Kidney (tissue), 14 donors: ENCODE data around the gene TTC19. TPM values are rescaled to one million over a fixed set of nuclear protein-coding genes. Genes with fewer than 3 reads are reported as not detected.
"Not testable (repeated sequence)": the region's sequence is repeated elsewhere in the genome, so short reads cannot be mapped to it uniquely, and the experiment has no call there.

Experiments used
- DNase-seq, 5 donors: peaks; one replicate each; pipeline ENCODE4 v3.0.0-alpha.2; 2013 to 2020
- FAIRE-seq: peaks from 2 replicates; lab custom pipeline; 2012; peaks lifted over from hg19 to GRCh38; lab: Jason Lieb, UNC
- H3K27ac ChIP-seq, 2 donors: one replicate each; pipeline ENCODE4 v1.7.0; 2013; ENCODE audit warnings: low read depth in 2 of 2, low read length in 2 of 2, inconsistent platforms in 1 of 2
- H3K27me3 ChIP-seq: one replicate; pipeline ENCODE4 v1.7.1; 2013; ENCODE audit warnings: low read length, inconsistent platforms; ENCODE audit not compliant: control insufficient read depth, insufficient read depth
- H3K36me3 ChIP-seq, 3 donors: one replicate each; pipeline versions ENCODE4 v1.7.0 to v1.7.1; 2013; ENCODE audit warnings: low read length in 3 of 3, control low read depth in 1 of 3, inconsistent platforms in 1 of 3; ENCODE audit not compliant: insufficient read depth in 3 of 3, control insufficient read depth in 2 of 3
- H3K4me1 ChIP-seq, 3 donors: one replicate each; pipeline versions ENCODE4 v1.7.0 to v1.7.1; 2013; ENCODE audit warnings: low read length in 3 of 3, inconsistent platforms in 1 of 3, low read depth in 1 of 3; ENCODE audit not compliant: control insufficient read depth in 2 of 3, insufficient read depth in 2 of 3
- H3K4me3 ChIP-seq, 3 donors: one replicate each; pipeline versions ENCODE4 v1.7.0 to v1.8.1; 2013; ENCODE audit warnings: low read length in 3 of 3, control low read depth in 1 of 3, inconsistent platforms in 1 of 3
- H3K9ac ChIP-seq, 3 donors: one replicate each; pipeline versions ENCODE4 v1.7.0 to v1.7.1; 2013; ENCODE audit warnings: low read length in 3 of 3, control low read depth in 1 of 3, inconsistent platforms in 1 of 3
- H3K9me3 ChIP-seq, 3 donors: one replicate each; pipeline versions ENCODE4 v1.7.0 to v1.7.1; 2013; ENCODE audit warnings: low read length in 3 of 3, control low read depth in 1 of 3, inconsistent platforms in 1 of 3; ENCODE audit not compliant: control insufficient read depth in 2 of 3, insufficient read depth in 1 of 3
- intact Hi-C: fragments of 100-400 bp; cut with DNase I; formaldehyde crosslinking; loops from one replicate; pipeline ENCODE4 v1.11.1; 2022
- polyA plus RNA-seq: library from polyadenylated mRNA; stranded (reverse); fragments of 350-450 nt; fragmentation: Illumina TruSeq; extraction: RNeasy Lipid Tissue Mini Kit (QIAGEN cat#74804); gene quantifications from one replicate; pipeline ENCODE4 v1.2.3, GENCODE V29; 2014; ENCODE audit warnings: low read depth, low replicate concordance; ENCODE audit not compliant: insufficient read depth
- total RNA-seq: library from RNA; stranded (reverse); fragmentation: NEBNext Ultra II Directional; extraction: Animal tissue kit (Norgen Biotek cat#: 25700); gene quantifications from one replicate; pipeline ENCODE4 v1.2.1, GENCODE V29; 2021
- TF ChIP-seq, protein P1 (sequence below): IDR thresholded peaks from 3 replicates; pipeline ENCODE4 v1.5.1; 2012; ENCODE audit warnings: mild to moderate bottlenecking, moderate library complexity, borderline replicate concordance; ENCODE audit not compliant: insufficient read depth; ENCODE audit errors: extremely low read depth
- donor health status: control.
- donor health status: control.
- donor health status: control.
- donor health status: control.
- donor health status: control.
- donor health status: DM: yes; HTN: yes; CAD: no.
- donor health status: Normal renal cell carcinoma (clear cell type).

The TTC19 gene
- total and polyA plus RNA-seq, 2 donors from 2014 or later, result 42.0 to 47.7 TPM

DNA sequence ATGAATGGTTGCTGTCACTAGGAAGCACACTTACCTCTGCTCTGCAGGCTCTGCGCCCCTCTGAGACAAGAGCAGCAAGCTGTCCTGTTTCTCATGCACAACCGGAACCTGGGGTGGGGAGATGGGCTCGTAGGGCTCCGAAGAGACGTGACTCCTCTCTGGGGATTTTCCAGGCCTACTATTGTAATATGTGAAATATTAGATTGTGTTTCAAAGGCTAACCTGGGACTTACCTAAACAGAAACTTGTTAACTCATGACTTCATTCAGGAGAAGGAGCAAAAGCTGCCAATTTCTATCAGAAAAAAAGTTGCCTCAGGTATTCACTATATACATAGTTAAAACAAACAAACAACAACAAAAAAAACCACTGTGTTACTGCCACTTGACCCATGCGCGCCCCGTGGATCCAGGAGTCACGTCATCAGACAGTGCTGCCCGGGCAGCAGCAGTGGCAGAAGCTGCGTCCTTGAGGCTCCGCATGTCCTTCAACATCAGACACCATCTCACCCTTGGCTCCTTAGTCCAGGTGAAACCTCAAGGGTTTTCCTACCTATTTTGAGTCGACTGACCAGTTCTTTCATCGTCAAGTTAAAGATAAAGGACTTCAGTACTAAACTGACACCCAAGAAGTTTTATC is 49.3 kb downstream of the TTC19 start:
- Histone ChIP-seq H3K9ac (no peak overlapping the region), H3K4me3 (no peak overlapping the region), H3K9me3 (no peaks in the 10 kb centered on the region), H3K36me3 (peaks cover 18 to 44% (median 32%) of the 10 kb centered on the region in 3 donors), H3K27me3 (no peaks in the 10 kb centered on the region), H3K4me1 (no peaks in the 10 kb centered on the region), H3K27ac (peak overlapping the region in 1 of 2 donors; percentile 32)
- DNase-seq (no peak), FAIRE-seq (no peak)
- intact Hi-C loops, result no loop called here
- TF ChIP-seq, protein P1, sequence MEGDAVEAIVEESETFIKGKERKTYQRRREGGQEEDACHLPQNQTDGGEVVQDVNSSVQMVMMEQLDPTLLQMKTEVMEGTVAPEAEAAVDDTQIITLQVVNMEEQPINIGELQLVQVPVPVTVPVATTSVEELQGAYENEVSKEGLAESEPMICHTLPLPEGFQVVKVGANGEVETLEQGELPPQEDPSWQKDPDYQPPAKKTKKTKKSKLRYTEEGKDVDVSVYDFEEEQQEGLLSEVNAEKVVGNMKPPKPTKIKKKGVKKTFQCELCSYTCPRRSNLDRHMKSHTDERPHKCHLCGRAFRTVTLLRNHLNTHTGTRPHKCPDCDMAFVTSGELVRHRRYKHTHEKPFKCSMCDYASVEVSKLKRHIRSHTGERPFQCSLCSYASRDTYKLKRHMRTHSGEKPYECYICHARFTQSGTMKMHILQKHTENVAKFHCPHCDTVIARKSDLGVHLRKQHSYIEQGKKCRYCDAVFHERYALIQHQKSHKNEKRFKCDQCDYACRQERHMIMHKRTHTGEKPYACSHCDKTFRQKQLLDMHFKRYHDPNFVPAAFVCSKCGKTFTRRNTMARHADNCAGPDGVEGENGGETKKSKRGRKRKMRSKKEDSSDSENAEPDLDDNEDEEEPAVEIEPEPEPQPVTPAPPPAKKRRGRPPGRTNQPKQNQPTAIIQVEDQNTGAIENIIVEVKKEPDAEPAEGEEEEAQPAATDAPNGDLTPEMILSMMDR, result no peak

DNA sequence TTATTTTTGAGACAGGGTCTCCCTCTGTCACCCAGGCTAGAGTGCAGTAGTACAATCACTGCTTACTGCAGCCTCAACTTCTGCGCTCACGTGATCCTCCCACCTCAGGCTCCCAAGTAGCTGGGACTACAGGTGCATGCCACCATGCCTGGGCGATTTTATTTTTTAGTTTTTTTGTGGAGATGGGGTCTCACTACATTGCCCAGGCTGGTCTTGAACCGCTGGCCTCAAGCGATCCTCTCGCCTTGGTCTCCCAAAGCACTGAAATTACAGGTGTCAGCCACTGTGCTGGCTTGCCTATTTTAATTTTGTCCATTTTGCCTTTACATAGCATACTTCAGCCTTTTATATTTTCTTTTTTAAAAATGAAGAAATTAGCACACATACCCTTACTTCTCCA is 51.2 kb downstream of the TTC19 start:
- no peak for DNase-seq
- peaks cover 18 to 44% (median 26%) of the 10 kb centered on the region in 3 donors for H3K36me3 ChIP-seq
- intact Hi-C loops, result no loop called here

DNA sequence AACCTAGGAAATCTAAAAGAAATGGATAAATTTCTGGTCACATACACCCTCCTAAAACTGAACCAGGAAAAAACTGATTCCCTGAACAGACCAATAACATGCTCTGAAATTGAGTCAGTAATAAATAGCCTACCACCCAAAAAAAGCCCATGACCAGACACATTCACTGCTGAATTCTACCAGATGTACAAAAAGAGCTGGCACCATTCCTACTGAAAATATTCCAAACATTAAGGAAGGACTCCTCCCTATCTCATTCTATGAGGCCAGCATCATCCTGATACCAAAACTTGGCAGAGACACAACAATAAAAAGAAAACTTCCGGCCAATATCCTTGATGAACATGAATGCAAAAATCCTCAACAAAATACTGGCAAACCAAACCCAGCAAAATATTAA is 52.9 kb downstream of the TTC19 start:
- FAIRE-seq (no peak), DNase-seq (no peak)
- Histone ChIP-seq H3K36me3 (peaks cover 12 to 46% (median 20%) of the 10 kb centered on the region in 3 donors), H3K9me3 (no peaks in the 10 kb centered on the region), H3K27ac (no peak overlapping the region), H3K9ac (no peak overlapping the region), H3K27me3 (no peaks in the 10 kb centered on the region), H3K4me3 (no peak overlapping the region), H3K4me1 (no peaks in the 10 kb centered on the region)
- TF ChIP-seq, protein P1, result no peak
- intact Hi-C loops, result no loop called here

More for the DNA sequence above, 51.2 kb downstream of the TTC19 start:
- no peak overlapping the region for H3K27ac ChIP-seq
- no peak overlapping the region for H3K4me3 ChIP-seq
- H3K4me1 ChIP-seq, result no peaks in the 10 kb centered on the region
- no peaks in the 10 kb centered on the region for H3K27me3 ChIP-seq
- TF ChIP-seq, protein P1, result no peak
- H3K9ac ChIP-seq, result no peak overlapping the region
- FAIRE-seq, result no peak
- no peaks in the 10 kb centered on the region for H3K9me3 ChIP-seq

DNA sequence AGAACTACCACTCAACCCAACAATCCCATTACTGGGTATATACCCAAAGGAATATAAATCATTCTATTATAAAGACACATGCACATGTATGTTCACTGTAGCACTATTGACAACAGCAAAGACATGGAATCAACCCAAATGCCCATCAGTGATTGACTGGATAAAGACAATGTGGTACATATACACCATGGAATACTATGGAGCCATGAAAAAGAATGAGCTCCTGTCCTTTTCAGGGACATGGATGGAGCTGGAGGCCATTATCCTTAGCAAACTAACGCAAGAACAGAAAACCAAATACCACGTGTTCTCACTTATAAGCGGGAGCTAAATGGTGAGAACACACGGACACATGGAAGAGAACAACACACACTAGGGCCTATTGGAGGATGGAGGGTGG is 55.5 kb downstream of the TTC19 start:
- H3K9me3 ChIP-seq, DNase-seq, H3K9ac ChIP-seq, H3K4me3 ChIP-seq, intact Hi-C loops, H3K27ac ChIP-seq, FAIRE-seq, H3K4me1 ChIP-seq, H3K27me3 ChIP-seq: not testable (repeated sequence)
- H3K36me3 ChIP-seq, result peaks cover 12 to 45% (median 15%) of the 10 kb centered on the region in 3 donors
